ENCODE measurements around the gene NEK2.

NEK2 gene

GRCh38 chr1:211705467-211706091 lies 30.2 kb upstream of the NEK2 start:
- Histone ChIP-seq H3K4me3 (ENCODE audit: low read depth, low read length) (no peak overlapping the region), H3K36me3 (no peaks in the 10 kb centered on the region), H3K9me3 (no peaks in the 10 kb centered on the region), H3K4me1 (no peaks in the 10 kb centered on the region), H3K27me3 (no peaks in the 10 kb centered on the region)
- no peak for TF ChIP-seq CTCF (IDR thresholded peaks at IDR 0.05; ENCODE audit: low read depth, low read length)
- no peak for DNase-seq

GRCh38 chr1:211704543-211704942 lies 29.1 kb upstream of the NEK2 start:
- Histone ChIP-seq H3K36me3 (no peaks in the 10 kb centered on the region), H3K9me3 (no peaks in the 10 kb centered on the region), H3K27me3 (no peaks in the 10 kb centered on the region), H3K4me1 (no peaks in the 10 kb centered on the region), H3K4me3 (ENCODE audit: low read depth, low read length) (no peak overlapping the region)
- no peak for TF ChIP-seq CTCF (IDR thresholded peaks at IDR 0.05; ENCODE audit: low read depth, low read length)
- no peak for DNase-seq

GRCh38 chr1:211703812-211704537 lies 28.6 kb upstream of the NEK2 start:
- no peak for TF ChIP-seq CTCF (IDR thresholded peaks at IDR 0.05; ENCODE audit: low read depth, low read length)
- Histone ChIP-seq H3K36me3 (no peaks in the 10 kb centered on the region), H3K4me1 (no peaks in the 10 kb centered on the region), H3K9me3 (no peaks in the 10 kb centered on the region), H3K4me3 (ENCODE audit: low read depth, low read length) (no peak overlapping the region), H3K27me3 (no peaks in the 10 kb centered on the region)
- DNase-seq: no peak

GRCh38 chr1:211701733-211702132 lies 26.3 kb upstream of the NEK2 start:
- DNase-seq: no peak
- Histone ChIP-seq H3K4me3 (ENCODE audit: low read depth, low read length) (no peak overlapping the region), H3K4me1 (no peaks in the 10 kb centered on the region; the same call in 1 of the 2 replicates), H3K36me3 (no peaks in the 10 kb centered on the region), H3K9me3 (no peaks in the 10 kb centered on the region), H3K27me3 (no peaks in the 10 kb centered on the region)
- TF ChIP-seq CTCF (IDR thresholded peaks at IDR 0.05; ENCODE audit: low read depth, low read length): no peak

- no peaks in the 10 kb centered on the region for H3K36me3 ChIP-seq
- H3K4me3 ChIP-seq (ENCODE audit: low read depth, low read length): no peak overlapping the region
- TF ChIP-seq CTCF (IDR thresholded peaks at IDR 0.05; ENCODE audit: low read depth, low read length): no peak
- no peaks in the 10 kb centered on the region for H3K27me3 ChIP-seq
- no peaks in the 10 kb centered on the region; the same call in 1 of the 2 replicates for H3K4me1 ChIP-seq
- no peak for DNase-seq
- no peaks in the 10 kb centered on the region for H3K9me3 ChIP-seq
Observed at GRCh38 chr1:211699059-211699458, 23.6 kb upstream of the NEK2 start.

Measured in BE2C (cell line).